Measurements from ENCODE around the gene UTF1. TPM values are rescaled to one million over a fixed set of nuclear protein-coding genes. Genes with fewer than 3 reads are reported as not detected.
A peak's percentile ranks its signal among the peaks of the same experiment; 100 is the strongest.

The UTF1 gene
- total and polyA plus RNA-seq, 9 of the 15 experiments (the other 6 are each of a cell fraction or from before 2014, with no cell fraction given): 0.35 to 0.46 TPM; not detected in 7

DNA sequence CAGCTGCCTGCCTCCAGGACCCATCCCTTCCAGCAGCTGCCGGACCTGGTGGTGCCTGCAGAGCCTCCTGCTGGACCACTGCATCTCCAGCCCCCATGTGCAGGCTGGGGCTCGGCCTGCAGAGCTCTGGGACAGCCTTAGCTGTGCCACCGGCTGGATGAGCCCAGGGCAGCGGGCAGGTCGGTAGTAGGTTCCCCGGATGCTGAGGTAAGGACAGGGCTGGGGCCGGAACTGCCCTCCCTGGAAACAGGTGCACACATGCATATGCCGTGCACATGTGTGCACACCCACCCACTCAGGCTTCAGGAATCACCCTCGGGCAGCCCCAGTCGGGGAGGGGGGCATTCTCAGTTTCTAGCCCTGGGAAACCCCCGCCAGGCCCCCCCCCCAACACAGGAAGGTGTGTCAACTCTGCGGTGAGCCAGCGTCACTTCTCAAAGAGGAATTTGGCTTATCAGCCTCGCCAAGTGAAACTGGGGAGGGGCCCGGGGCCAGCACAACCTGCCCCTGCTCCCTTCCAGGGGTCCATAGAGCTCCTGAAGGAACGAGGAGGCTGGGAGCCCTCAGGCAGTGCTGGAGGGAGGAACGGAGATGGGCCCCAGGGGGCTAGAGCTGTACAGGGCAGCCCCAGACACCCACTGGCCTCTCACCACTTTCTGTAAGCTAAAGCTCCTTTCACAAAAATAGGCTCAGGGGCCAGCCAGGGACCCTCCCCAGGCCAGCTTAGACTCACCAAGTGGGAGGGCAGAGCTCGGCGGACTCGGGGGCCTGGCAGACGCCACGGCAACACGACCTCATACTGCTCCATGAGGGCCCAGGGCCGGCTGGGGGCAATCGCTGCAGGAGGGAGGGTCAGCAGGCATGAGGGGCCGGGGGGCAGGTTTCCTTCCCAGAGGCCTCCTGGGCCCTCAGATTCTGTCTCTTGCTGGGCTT, 45.0 kb downstream of the UTF1 start (continued):
- TF ChIP-seq, protein P1, sequence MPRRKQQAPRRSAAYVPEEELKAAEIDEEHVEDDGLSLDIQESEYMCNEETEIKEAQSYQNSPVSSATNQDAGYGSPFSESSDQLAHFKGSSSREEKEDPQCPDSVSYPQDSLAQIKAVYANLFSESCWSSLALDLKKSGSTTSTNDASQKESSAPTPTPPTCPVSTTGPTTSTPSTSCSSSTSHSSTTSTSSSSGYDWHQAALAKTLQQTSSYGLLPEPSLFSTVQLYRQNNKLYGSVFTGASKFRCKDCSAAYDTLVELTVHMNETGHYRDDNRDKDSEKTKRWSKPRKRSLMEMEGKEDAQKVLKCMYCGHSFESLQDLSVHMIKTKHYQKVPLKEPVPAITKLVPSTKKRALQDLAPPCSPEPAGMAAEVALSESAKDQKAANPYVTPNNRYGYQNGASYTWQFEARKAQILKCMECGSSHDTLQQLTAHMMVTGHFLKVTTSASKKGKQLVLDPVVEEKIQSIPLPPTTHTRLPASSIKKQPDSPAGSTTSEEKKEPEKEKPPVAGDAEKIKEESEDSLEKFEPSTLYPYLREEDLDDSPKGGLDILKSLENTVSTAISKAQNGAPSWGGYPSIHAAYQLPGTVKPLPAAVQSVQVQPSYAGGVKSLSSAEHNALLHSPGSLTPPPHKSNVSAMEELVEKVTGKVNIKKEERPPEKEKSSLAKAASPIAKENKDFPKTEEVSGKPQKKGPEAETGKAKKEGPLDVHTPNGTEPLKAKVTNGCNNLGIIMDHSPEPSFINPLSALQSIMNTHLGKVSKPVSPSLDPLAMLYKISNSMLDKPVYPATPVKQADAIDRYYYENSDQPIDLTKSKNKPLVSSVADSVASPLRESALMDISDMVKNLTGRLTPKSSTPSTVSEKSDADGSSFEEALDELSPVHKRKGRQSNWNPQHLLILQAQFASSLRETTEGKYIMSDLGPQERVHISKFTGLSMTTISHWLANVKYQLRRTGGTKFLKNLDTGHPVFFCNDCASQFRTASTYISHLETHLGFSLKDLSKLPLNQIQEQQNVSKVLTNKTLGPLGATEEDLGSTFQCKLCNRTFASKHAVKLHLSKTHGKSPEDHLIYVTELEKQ (CRISPR knock-in tag; IDR thresholded peaks at IDR 0.05): no peak
- TF ChIP-seq NCOR1 (IDR thresholded peaks at IDR 0.05): no peak
- no peak for TF ChIP-seq IRF2 (CRISPR knock-in tag; IDR thresholded peaks at IDR 0.05)
- no peak for TF ChIP-seq SIRT6 (IDR thresholded peaks at IDR 0.05; ENCODE audit: low read depth, low read length)
- no peak for TF ChIP-seq HLTF (IDR thresholded peaks at IDR 0.05)
- 0 out of 2 replicates have a peak, but pooled peaks have one; percentile 25 for TF ChIP-seq ZNF12 (CRISPR knock-in tag; IDR thresholded peaks at IDR 0.05)
- TF ChIP-seq, protein P2, sequence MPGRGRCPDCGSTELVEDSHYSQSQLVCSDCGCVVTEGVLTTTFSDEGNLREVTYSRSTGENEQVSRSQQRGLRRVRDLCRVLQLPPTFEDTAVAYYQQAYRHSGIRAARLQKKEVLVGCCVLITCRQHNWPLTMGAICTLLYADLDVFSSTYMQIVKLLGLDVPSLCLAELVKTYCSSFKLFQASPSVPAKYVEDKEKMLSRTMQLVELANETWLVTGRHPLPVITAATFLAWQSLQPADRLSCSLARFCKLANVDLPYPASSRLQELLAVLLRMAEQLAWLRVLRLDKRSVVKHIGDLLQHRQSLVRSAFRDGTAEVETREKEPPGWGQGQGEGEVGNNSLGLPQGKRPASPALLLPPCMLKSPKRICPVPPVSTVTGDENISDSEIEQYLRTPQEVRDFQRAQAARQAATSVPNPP (IDR thresholded peaks at IDR 0.05; ENCODE audit: borderline replicate concordance, insufficient read depth, insufficient read length): no peak
- 0 out of 2 replicates have a peak, but pooled peaks have one; percentile 37 for TF ChIP-seq SMARCA4 (IDR thresholded peaks at IDR 0.05)
- peak; percentile 59; the same call in 1 of the 2 replicates for TF ChIP-seq TEAD4 (IDR thresholded peaks at IDR 0.05; ENCODE audit: low read length)
- TF ChIP-seq TEAD4 (CRISPR knock-in tag; IDR thresholded peaks at IDR 0.05; ENCODE audit: borderline replicate concordance): no peak
- TF ChIP-seq CCNT2 (IDR thresholded peaks at IDR 0.05; ENCODE audit: borderline replicate concordance, extremely low read depth, insufficient read length, low read depth, low read length): peak; percentile 9
- TF ChIP-seq ZNF76 (CRISPR knock-in tag; IDR thresholded peaks at IDR 0.05; ENCODE audit: borderline replicate concordance): no peak
- TF ChIP-seq, protein P3, sequence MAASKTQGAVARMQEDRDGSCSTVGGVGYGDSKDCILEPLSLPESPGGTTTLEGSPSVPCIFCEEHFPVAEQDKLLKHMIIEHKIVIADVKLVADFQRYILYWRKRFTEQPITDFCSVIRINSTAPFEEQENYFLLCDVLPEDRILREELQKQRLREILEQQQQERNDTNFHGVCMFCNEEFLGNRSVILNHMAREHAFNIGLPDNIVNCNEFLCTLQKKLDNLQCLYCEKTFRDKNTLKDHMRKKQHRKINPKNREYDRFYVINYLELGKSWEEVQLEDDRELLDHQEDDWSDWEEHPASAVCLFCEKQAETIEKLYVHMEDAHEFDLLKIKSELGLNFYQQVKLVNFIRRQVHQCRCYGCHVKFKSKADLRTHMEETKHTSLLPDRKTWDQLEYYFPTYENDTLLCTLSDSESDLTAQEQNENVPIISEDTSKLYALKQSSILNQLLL (CRISPR knock-in tag; IDR thresholded peaks at IDR 0.05; ENCODE audit: borderline replicate concordance): no peak
- no peak for TF ChIP-seq SRSF3 (IDR thresholded peaks at IDR 0.05; ENCODE audit: insufficient read depth, low read length)
- TF ChIP-seq ZNF239 (CRISPR knock-in tag; IDR thresholded peaks at IDR 0.05): no peak
- no peak for TF ChIP-seq FOSL1 (tag; conservative IDR thresholded peaks at IDR 0.05)
- TF ChIP-seq SETDB1 (IDR thresholded peaks at IDR 0.05; ENCODE audit: low read length): no peak
- TF ChIP-seq FIP1L1 (IDR thresholded peaks at IDR 0.05; ENCODE audit: low read depth, low read length, poor library complexity, severe bottlenecking): no peak
- no peak for TF ChIP-seq NRF1 (conservative IDR thresholded peaks at IDR 0.05 in 1 of 2, IDR thresholded peaks at IDR 0.05 in 1 of 2)

Measured in K562 (cell line).